HEK293 (cell line): Measurements from ENCODE around the gene MACF1.

Experiments used
- CTCF ChIA-PET: fragments of 350-600 bp; formaldehyde crosslinking; extraction: SDS; loops from one replicate; lab custom pipeline; 2021; ENCODE audit warnings: antibody characterized with exemption; lab: Yijun Ruan, JAX
- POLR2A ChIA-PET: fragments of 300-600 bp; formaldehyde crosslinking; extraction: SDS; loops from one replicate; lab custom pipeline; 2020; ENCODE audit warnings: antibody characterized with exemption, inconsistent platforms; lab: Yijun Ruan, JAX
- H3K27ac ChIP-seq: fragments of 200-500 bp; sonication (Bioruptor generic); 2 replicates; pipeline ENCODE4 v1.5.1; 2014; ENCODE audit warnings: low read depth, low read length, control low read depth, inconsistent platforms; ENCODE audit errors: extremely low read depth
- H3K36me3 ChIP-seq, 2 experiments: fragments of 200-500 bp in 1 of 2; sonication (Bioruptor generic) in 1 of 2; 1 replicate in 1 of 2; 2 replicates in 1 of 2; pipeline ENCODE4 v1.5.1; 2014 to 2017; ENCODE audit warnings: inconsistent platforms in 2 of 2, low read length in 2 of 2; ENCODE audit not compliant: control insufficient read depth in 2 of 2, insufficient read depth in 1 of 2
- H3K4me1 ChIP-seq: fragments of 200-500 bp; sonication (Bioruptor generic); 2 replicates; pipeline ENCODE4 v1.5.1; 2014; ENCODE audit warnings: mild to moderate bottlenecking, low read length, inconsistent platforms; ENCODE audit not compliant: control insufficient read depth, insufficient read depth
- H3K4me3 ChIP-seq: 2 replicates; pipeline ENCODE4 v1.5.1; 2011; ENCODE audit warnings: low read depth, mild to moderate bottlenecking, control low read depth, low read length, moderate library complexity
- H3K9me3 ChIP-seq: fragments of 200-500 bp; sonication (Bioruptor generic); 2 replicates; pipeline ENCODE4 v1.5.1; 2014; ENCODE audit warnings: low read depth, low read length, inconsistent platforms; ENCODE audit not compliant: control insufficient read depth, insufficient read depth
- EGR2 ChIP-seq: fragments of 450-650 bp; formaldehyde crosslinking; IDR thresholded peaks from 2 replicates; pipeline ENCODE4 v1.5.1; 2016; ENCODE audit warnings: low read depth, missing biosample characterization, missing genetic modification characterization
- ELK4 ChIP-seq: IDR thresholded peaks from 2 replicates; pipeline ENCODE4 v1.6.1; 2011; ENCODE audit warnings: mild to moderate bottlenecking, low read depth, low read length, borderline replicate concordance
- MEIS1 ChIP-seq: sonication (generic); formaldehyde crosslinking; IDR thresholded peaks from 2 replicates; pipeline ENCODE4 v1.8.1; 2022; ENCODE audit warnings: missing genetic modification reagents, mild to moderate bottlenecking, borderline replicate concordance
- OSR2 ChIP-seq: fragments of 450-650 bp; formaldehyde crosslinking; IDR thresholded peaks from 2 replicates; pipeline ENCODE4 v1.5.1; 2016; ENCODE audit warnings: missing biosample characterization, missing genetic modification characterization
- PATZ1 ChIP-seq: fragments of 450-650 bp; formaldehyde crosslinking; IDR thresholded peaks from 2 replicates; pipeline ENCODE4 v1.5.1; 2016; ENCODE audit warnings: missing biosample characterization, missing genetic modification characterization
- SP7 ChIP-seq: fragments of 450-650 bp; formaldehyde crosslinking; IDR thresholded peaks from 2 replicates; pipeline ENCODE4 v1.5.1; 2016; ENCODE audit warnings: missing biosample characterization, missing genetic modification characterization
- ZBTB20 ChIP-seq: fragments of 450-650 bp; formaldehyde crosslinking; IDR thresholded peaks from 2 replicates; pipeline ENCODE4 v1.5.1; 2016; ENCODE audit warnings: missing biosample characterization, missing genetic modification characterization
- ZBTB26 ChIP-seq: fragments of 450-650 bp; formaldehyde crosslinking; optimal IDR thresholded peaks from 2 replicates; pipeline ENCODE3; 2016; ENCODE audit warnings: missing biosample characterization, mild to moderate bottlenecking, missing genetic modification characterization
- ZFP37 ChIP-seq: fragments of 450-650 bp; formaldehyde crosslinking; IDR thresholded peaks from 2 replicates; pipeline ENCODE4 v1.5.1; 2016; ENCODE audit warnings: missing biosample characterization, missing genetic modification characterization
- ZNF138 ChIP-seq: fragments of 450-650 bp; formaldehyde crosslinking; IDR thresholded peaks from 2 replicates; pipeline ENCODE4 v1.5.1; 2016; ENCODE audit warnings: missing biosample characterization, missing genetic modification characterization, borderline replicate concordance
- ZNF155 ChIP-seq: fragments of 450-650 bp; formaldehyde crosslinking; IDR thresholded peaks from 2 replicates; pipeline ENCODE4 v1.5.1; 2016; ENCODE audit warnings: missing biosample characterization, missing genetic modification characterization
- ZNF169 ChIP-seq: fragments of 450-650 bp; formaldehyde crosslinking; IDR thresholded peaks from 2 replicates; pipeline ENCODE4 v1.5.1; 2016; ENCODE audit warnings: missing biosample characterization, missing genetic modification characterization
- ZNF202 ChIP-seq: fragments of 450-650 bp; formaldehyde crosslinking; IDR thresholded peaks from 2 replicates; pipeline ENCODE4 v1.5.1; 2016; ENCODE audit warnings: missing biosample characterization, missing genetic modification characterization, borderline replicate concordance
- ZNF214 ChIP-seq: fragments of 450-650 bp; formaldehyde crosslinking; IDR thresholded peaks from 2 replicates; pipeline ENCODE4 v1.5.1; 2017; ENCODE audit warnings: missing biosample characterization, mild to moderate bottlenecking, missing genetic modification characterization, borderline replicate concordance
- ZNF23 ChIP-seq: fragments of 450-650 bp; formaldehyde crosslinking; IDR thresholded peaks from 2 replicates; pipeline ENCODE4 v1.5.1; 2016; ENCODE audit warnings: missing biosample characterization, missing genetic modification characterization, borderline replicate concordance
- ZNF302 ChIP-seq: fragments of 450-650 bp; formaldehyde crosslinking; IDR thresholded peaks from 2 replicates; pipeline ENCODE4 v1.5.1; 2016; ENCODE audit warnings: missing biosample characterization, missing genetic modification characterization, low read depth
- ZNF354C ChIP-seq: fragments of 450-650 bp; formaldehyde crosslinking; IDR thresholded peaks from 2 replicates; pipeline ENCODE4 v1.5.1; 2016; ENCODE audit warnings: missing biosample characterization, missing genetic modification characterization, low read depth, borderline replicate concordance
- ZNF423 ChIP-seq: fragments of 450-650 bp; formaldehyde crosslinking; IDR thresholded peaks from 2 replicates; pipeline ENCODE4 v1.5.1; 2016; ENCODE audit warnings: missing biosample characterization, missing genetic modification characterization
- ZNF433 ChIP-seq: fragments of 450-650 bp; formaldehyde crosslinking; IDR thresholded peaks from 2 replicates; pipeline ENCODE4 v1.5.1; 2016; ENCODE audit warnings: missing biosample characterization, missing genetic modification characterization, low read depth
- ZNF521 ChIP-seq: fragments of 450-650 bp; formaldehyde crosslinking; IDR thresholded peaks from 2 replicates; pipeline ENCODE4 v1.5.1; 2017; ENCODE audit warnings: missing biosample characterization, mild to moderate bottlenecking, missing genetic modification characterization
- ZNF580 ChIP-seq: fragments of 450-650 bp; formaldehyde crosslinking; IDR thresholded peaks from 2 replicates; pipeline ENCODE4 v1.5.1; 2016; ENCODE audit warnings: missing biosample characterization, missing genetic modification characterization
- ZNF626 ChIP-seq: fragments of 450-650 bp; sonication (Bioruptor Pico); formaldehyde crosslinking; IDR thresholded peaks from 2 replicates; pipeline ENCODE4 v1.5.1; 2018; ENCODE audit warnings: missing biosample characterization, missing genetic modification characterization, inconsistent platforms
- ZNF639 ChIP-seq: fragments of 450-650 bp; formaldehyde crosslinking; IDR thresholded peaks from 2 replicates; pipeline ENCODE4 v1.5.1; 2016; ENCODE audit warnings: missing biosample characterization, missing genetic modification characterization
- ZNF704 ChIP-seq: fragments of 450-650 bp; formaldehyde crosslinking; IDR thresholded peaks from 2 replicates; pipeline ENCODE4 v1.5.1; 2016; ENCODE audit warnings: missing biosample characterization, missing genetic modification characterization
- ZSCAN18 ChIP-seq: fragments of 450-650 bp; formaldehyde crosslinking; IDR thresholded peaks from 2 replicates; pipeline ENCODE4 v1.5.1; 2016; ENCODE audit warnings: missing biosample characterization, missing genetic modification characterization
- ZSCAN23 ChIP-seq: fragments of 450-650 bp; formaldehyde crosslinking; IDR thresholded peaks from 2 replicates; pipeline ENCODE4 v1.5.1; 2016; ENCODE audit warnings: missing biosample characterization, missing genetic modification characterization
- ZXDB ChIP-seq: fragments of 450-650 bp; formaldehyde crosslinking; IDR thresholded peaks from 2 replicates; pipeline ENCODE4 v1.5.1; 2016; ENCODE audit warnings: missing biosample characterization, missing genetic modification characterization

Gene MACF1

GRCh38 chr1:39158327-39159086 lies 46.0 kb upstream of the MACF1 start:
- Histone ChIP-seq H3K4me3 (peak overlapping the region; percentile 42), H3K9me3 (no peaks in the 10 kb centered on the region), H3K36me3 (no peaks in the 10 kb centered on the region), H3K4me1 (peaks cover 16% of the 10 kb centered on the region), H3K27ac (no peak overlapping the region)
- CTCF ChIA-PET = interaction anchor here (0.5 to 3.2 kb wide), 10 partner anchors 9 to 252 kb away, joined by 3 to 21 read pairs (median 4); no protein-coding TSS in a partner anchor
- POLR2A ChIA-PET = interaction anchor here (0.6 kb wide), 1 partner anchor 1252 kb away, joined by 4 read pairs; no protein-coding TSS in a partner anchor
- no peak for TF ChIP-seq ZNF169
- TF ChIP-seq ZNF23 = no peak
- 0 out of 2 replicates have a peak, but pooled peaks have one; percentile 24 for TF ChIP-seq ZNF639
- TF ChIP-seq ZSCAN18 (tag by site-specific recombination) = 0 out of 2 replicates have a peak, but pooled peaks have one; percentile 46
- TF ChIP-seq MEIS1 (CRISPR knock-in tag) = no peak
- peak; percentile 56; the same call in 1 of the 2 replicates for TF ChIP-seq OSR2 (tag by site-specific recombination)
- no peak for TF ChIP-seq ZBTB20 (tag by site-specific recombination)
- TF ChIP-seq SP7 (tag by site-specific recombination) = peak; percentile 67
- TF ChIP-seq ZNF626 = no peak
- TF ChIP-seq ZNF423 = no peak
- no peak for TF ChIP-seq ELK4
- TF ChIP-seq EGR2 = no peak
- TF ChIP-seq ZNF521 (tag by site-specific recombination) = no peak
- peak; percentile 95 for TF ChIP-seq PATZ1
- TF ChIP-seq ZFP37 (tag by site-specific recombination) = no peak
- no peak; the same call in 1 of the 2 replicates for TF ChIP-seq ZSCAN23 (tag by site-specific recombination)
- TF ChIP-seq ZXDB = peak; percentile 77
- TF ChIP-seq ZNF433 (tag by site-specific recombination) = no peak
- TF ChIP-seq ZNF214 = no peak
- no peak for TF ChIP-seq ZNF704 (tag by site-specific recombination)
- no peak for TF ChIP-seq ZNF354C (tag by site-specific recombination)
- TF ChIP-seq ZBTB26 (tag by site-specific recombination) = no peak
- TF ChIP-seq ZNF155 (tag by site-specific recombination) = no peak
- TF ChIP-seq ZNF138 (tag by site-specific recombination) = no peak
- no peak for TF ChIP-seq ZNF580 (tag by site-specific recombination)
- TF ChIP-seq ZNF302 (tag by site-specific recombination) = no peak
- TF ChIP-seq ZNF202 (tag by site-specific recombination) = no peak
